ENCODE measurements around the gene HYDIN.
"Not testable (repeated sequence)": the region's sequence is repeated elsewhere in the genome, so short reads cannot be mapped to it uniquely, and the experiment has no call there.

HYDIN gene

GRCh38 chr16:71218306-71218963, 12.1 kb downstream of the HYDIN start:
- no peak for DNase-seq

GRCh38 chr16:71217506-71217905, 13.0 kb downstream of the HYDIN start:
- DNase-seq: no peak

DNA sequence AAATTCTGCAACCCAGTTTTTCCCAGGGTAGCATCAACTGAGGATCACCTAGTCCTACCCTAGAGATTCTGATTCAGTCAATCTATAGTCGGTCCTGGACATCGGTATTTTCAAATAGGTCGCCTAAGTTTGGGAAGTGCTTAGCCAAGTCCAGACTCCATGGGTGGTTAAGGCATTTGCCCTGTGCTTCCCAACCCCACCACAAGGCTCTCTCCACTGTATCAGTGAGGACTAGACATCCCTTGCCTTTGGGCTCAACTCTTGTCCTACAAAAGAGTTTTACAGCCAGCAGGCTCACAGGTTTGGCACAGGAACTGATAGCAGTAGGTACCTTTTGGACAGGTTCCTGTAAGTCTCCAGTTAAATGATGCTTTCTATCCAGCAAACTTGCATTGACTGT, 13.8 kb downstream of the HYDIN start:
- no peak for DNase-seq

DNA sequence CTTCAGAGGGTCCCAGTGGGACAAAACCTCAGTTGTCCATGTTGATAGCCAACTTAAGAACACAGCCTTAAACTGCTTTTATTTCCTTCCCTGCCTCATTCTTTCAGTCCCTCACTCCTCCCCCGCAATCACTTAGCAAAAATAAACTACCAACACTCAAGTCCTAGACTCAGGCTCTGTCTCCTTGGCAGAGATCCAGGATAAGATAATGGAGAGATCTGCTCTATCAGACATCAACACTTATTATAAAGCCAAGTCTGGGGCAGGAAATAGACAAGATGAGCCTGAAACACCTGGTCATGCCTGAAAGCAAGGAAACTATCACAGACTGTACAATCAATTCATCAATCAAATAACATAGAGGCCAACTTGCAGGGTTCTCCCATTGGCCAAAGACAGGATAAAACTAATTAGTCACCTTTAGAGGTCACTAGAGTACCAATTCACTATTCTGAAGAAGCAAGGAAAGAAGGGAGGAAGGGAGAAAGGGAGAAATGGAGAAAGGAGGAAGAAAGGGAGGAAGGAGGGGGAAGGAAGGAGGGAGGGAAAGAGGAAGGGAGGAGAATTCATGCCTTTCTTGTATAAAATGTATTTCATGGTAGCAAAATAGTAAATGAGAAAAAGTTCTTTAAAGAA, 15.7 kb downstream of the HYDIN start:
- DNase-seq: no peak

- no peak for DNase-seq
Measured at GRCh38 chr16:71205482-71206131, 24.9 kb downstream of the HYDIN start.

- DNase-seq: no peak
Measured at GRCh38 chr16:71203631-71204030, 26.9 kb downstream of the HYDIN start.

DNA sequence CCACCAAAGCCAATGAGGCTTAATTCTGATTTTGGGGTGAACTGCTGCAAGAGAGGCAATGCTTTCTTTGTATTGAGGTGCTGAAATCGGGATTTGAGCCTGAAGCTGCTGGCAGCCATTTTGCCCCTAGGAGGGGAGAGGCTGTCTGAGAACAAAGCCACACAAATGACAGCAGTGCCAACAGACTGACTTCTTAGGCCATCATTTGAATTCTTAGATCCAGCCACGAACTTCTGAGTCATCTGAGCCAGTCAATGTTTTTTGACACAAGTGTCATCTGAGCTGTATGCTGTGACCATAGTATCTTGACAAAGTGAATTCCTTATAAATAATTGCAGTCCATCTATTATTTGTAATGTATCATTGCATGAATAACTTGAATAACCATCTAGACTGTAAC, 29.0 kb downstream of the HYDIN start:
- no peak for DNase-seq

- no peak for DNase-seq
Measured at GRCh38 chr16:71201054-71201453, 29.5 kb downstream of the HYDIN start.

DNA sequence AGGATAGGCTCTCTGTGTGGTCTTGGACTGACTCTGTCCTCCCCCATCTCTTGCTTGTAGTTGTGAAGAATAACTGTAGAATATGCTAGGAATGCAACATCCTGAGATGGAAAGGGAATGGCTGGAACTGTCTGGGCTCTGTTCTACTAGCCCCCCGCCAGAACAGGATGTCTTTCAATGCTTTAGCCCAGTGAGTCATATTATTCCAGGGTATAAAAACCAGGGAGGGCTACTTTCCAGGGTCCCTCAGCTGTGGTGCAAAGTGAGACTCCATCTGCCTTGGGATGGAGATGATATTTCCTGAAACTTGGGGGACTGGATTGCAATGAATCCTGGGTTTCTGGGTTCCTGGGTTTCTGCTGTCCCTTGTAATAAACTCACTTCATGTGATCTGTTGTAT, 32.1 kb downstream of the HYDIN start:
- no peak for DNase-seq

- DNase-seq: no peak
Measured at GRCh38 chr16:71192387-71192786, 38.1 kb downstream of the HYDIN start.

DNA sequence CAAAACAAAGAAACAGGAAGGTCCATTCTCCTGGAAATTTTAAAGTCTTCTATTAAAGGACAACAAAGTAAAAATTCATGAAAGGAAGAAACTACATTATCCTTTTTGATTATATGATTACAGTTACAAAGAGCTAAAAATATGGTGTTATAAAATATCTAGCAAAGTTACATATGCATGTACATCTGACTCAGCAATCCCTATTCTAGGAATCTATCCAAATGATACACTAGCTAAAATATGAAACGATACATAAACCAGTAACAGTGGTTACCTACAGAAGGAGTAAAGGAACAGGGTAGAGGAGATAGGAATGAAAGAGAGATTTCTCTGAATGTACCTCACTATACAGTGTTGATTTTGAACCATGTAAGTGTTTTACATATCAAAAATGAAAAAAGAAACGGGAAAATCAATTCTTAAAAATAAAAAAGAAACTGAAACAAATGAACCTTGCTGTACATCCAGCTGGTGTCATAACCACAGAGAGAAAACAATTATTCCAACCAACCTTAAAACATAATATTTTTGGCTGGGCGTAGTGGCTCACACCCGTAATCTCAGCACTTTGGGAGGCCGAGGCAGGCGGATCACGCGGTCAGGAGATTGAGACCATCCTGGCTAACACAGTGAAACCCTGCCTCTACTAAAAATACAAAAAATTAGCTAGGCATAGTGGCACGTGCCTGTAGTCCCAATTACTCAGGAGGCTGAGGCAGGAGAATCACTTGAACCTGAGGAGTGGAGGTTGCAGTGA, 41.4 kb downstream of the HYDIN start:
- DNase-seq: no peak

- DNase-seq: no peak
Measured at GRCh38 chr16:71185347-71185746, 45.2 kb downstream of the HYDIN start.

- no peak for DNase-seq
Measured at GRCh38 chr16:71179569-71179968, 51.0 kb downstream of the HYDIN start.

DNA sequence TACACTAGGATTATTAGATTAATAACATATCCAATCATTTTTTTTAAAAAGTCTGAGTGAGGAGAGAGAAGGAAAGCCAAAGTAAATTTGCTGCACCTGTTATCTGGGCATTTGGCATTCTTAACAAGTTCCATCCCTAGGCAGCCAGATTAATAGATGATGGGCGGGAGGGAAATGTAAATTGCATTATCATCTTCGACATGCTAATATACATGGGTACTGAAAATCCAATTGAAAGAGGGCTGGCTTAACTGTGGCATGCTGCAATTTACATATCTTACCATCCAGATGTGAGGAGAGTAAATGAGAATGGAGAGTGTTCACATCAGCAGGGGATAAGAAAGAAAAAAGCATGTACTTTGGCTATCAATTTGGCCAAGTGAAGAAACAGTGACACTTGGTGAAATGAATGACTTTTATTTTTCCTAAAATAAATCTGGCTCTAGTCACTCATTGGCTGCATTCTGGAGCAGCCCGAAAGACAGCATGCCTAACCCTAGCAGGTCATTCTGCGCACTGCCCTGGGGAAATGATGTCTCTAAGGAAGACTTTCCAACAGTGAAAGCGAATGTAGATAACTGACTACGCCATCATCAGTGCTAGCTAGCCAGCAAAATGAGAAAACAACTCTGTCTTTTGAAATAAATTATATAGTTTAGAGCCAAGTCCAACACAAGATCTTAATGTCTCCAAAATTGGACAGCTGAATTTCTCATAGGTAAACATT, 57.9 kb downstream of the HYDIN start:
- DNase-seq: no peak

DNA sequence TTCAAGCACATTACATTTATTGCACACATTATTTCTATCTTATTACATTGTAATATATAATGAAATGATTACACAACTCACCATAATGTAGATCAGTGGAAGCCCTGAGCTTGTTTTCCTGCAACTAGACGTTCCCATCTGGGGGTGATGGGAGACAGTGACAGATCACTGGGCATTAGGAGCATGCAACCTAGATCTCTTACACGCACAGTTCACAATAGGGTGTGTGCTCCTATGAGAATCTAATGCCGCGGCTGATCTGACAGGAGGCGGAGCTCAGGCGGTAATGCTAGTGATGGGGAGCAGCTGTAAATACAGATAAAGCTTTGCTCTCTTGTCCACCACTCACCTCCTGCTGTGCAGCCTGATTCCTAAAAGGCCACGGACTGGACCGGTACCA, 69.5 kb downstream of the HYDIN start:
- not testable (repeated sequence) for DNase-seq

GRCh38 chr16:71157278-71157677, 73.2 kb downstream of the HYDIN start:
- not testable (repeated sequence) for DNase-seq

DNA sequence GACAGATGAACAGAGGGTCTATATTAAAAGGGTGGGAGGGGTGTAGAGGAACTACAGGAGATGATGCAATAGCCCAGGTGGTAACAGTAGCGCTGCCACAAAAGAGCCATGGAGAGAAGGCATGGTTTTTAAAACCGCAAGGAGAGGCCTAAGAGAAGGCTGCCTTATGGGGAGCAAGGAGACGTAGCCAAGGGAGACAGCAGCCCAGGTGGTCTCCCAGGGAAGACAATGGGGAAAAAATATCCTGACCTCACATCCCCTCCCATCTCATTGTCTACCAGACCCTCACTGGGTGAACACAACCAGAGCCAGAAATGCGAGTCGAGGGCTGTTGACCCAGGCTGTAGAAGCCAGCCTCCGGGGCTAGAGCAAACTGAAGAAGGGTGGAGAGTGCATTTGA, 77.2 kb downstream of the HYDIN start:
- DNase-seq: not testable (repeated sequence)

DNA sequence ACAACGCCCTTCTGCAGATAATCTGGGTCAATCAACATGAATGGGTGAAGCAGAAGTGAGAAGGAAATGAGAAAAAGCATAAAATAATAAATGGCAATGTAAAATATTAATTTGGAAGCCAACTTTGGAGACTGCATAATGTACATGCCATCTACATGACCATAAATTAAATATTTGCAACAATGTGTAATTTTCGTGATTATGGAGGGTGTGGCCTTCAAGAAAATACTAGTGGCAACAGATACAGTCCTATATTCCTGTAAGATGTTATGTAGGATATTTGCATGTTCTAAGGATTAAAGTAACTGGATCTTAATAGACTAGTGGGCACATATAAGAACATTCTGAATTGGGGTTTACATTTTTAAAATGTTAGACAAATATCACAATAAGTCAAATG, 78.9 kb downstream of the HYDIN start:
- DNase-seq: not testable (repeated sequence)

DNA sequence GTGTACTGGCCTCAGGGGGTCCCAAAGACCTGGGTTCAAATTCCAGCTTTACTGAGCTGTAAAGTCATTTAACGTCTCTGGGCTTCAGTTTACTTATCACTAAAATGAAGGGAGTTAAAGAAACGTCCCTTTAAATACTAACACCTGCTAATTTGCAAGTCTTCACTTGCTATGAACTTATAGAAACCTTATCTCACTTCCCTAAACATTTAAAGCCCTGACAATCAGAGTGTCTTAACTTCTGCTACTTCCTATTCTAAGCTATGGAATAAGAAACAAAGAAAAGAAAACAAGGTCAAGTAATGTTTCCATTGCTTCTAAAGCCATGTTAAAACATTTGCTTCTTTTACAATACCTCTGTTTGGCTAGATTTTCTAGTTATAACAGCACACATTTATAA, 87.3 kb downstream of the HYDIN start:
- not testable (repeated sequence) for DNase-seq

- not testable (repeated sequence) for DNase-seq
Measured at GRCh38 chr16:71110565-71110964, 120.0 kb downstream of the HYDIN start.

DNA sequence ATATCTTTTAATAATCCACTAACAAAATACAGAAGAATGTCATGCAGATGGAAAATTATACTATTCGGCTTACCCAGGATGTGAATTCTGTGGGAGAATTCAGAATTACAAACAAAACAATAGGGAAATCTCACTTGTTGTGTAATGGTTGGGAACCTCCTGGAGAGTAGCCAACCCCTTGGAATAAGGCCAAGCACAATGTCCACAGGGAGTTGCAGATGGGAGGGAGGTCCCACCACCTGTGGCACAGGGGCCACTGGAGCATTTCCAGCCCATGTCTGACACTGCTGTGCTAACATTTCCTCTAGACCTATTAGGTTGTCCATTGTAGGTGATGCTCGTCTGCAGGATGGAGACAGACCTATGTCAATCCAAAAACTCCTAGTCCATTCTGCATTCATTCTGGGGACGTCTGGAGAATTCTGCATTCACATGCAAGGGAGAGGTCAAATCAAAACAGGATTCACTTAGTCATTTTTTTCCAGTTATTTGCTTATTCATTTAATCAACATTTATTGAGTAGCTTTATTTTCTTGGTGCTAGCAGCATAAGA, 120.8 kb downstream of the HYDIN start:
- not testable (repeated sequence) for DNase-seq

DNA sequence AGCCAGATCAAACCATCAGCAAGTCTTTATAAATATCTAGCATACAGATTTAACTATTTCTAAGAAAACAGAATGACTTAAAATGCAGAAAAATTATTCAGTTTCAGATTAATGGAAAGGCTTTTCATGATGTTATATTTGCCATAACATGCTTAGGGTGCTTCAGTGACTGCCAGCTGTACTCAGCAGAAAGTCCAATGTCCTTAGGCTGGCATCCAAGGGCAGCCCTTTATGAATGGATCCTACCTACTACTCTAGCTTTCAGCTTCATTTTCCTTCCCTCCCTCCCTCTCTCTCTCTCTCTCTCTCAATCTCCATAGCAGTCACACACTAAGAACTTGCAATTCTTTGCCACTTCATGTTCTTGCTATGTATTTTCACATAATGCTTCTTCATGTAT, 124.6 kb downstream of the HYDIN start:
- not testable (repeated sequence) for DNase-seq

DNA sequence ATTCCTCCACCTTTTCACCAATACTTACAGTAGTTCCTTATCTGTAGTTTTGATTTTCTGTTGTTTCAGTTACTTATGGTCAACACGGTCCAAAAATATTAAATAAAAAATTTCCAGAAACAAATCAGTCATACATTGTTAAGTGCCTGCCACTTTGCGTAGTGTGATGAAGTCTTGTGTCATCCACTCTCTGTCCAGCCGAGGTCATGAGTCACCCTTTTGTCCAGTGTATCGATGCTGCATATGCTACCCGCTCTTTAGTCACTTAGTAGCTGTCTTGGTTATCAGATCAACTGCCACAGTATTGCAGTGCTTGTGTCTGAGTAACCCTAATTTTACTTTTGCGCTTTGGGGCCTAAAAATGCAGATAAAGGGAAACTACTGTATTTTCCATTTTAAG, 146.9 kb downstream of the HYDIN start:
- DNase-seq: not testable (repeated sequence)

Measured in amniotic stem cell (primary cell).